Parathyroid adenoma (tissue), 2 donors: ENCODE data around the gene FDCSP.
"Not testable (repeated sequence)": the region's sequence is repeated elsewhere in the genome, so short reads cannot be mapped to it uniquely, and the experiment has no call there.

ENCODE experiments used
- H2AFZ ChIP-seq: fragments of 300-600 bp; sonication (generic); one replicate; pipeline ENCODE4 v1.7.0; 2017; ENCODE audit warnings: antibody characterized with exemption, mild to moderate bottlenecking
- H3K27ac ChIP-seq: fragments of 300-600 bp; sonication (generic); one replicate; pipeline ENCODE4 v1.7.0; 2017
- H3K27me3 ChIP-seq: fragments of 300-600 bp; sonication (generic); one replicate; pipeline ENCODE4 v1.7.0; 2017; ENCODE audit warnings: low read length; ENCODE audit not compliant: control insufficient read depth, insufficient read depth
- H3K36me3 ChIP-seq: fragments of 300-600 bp; sonication (generic); one replicate; pipeline ENCODE4 v1.7.0; 2017; ENCODE audit warnings: low read length; ENCODE audit not compliant: control insufficient read depth, insufficient read depth
- H3K4me1 ChIP-seq: fragments of 300-600 bp; sonication (generic); one replicate; pipeline ENCODE4 v1.7.0; 2017; ENCODE audit warnings: control low read depth
- H3K4me2 ChIP-seq: fragments of 300-600 bp; sonication (generic); one replicate; pipeline ENCODE4 v1.7.0; 2017; ENCODE audit warnings: low read length
- H3K4me3 ChIP-seq: fragments of 300-600 bp; sonication (generic); one replicate; pipeline ENCODE4 v1.7.0; 2017; ENCODE audit warnings: low read depth, low read length
- H3K79me2 ChIP-seq: fragments of 300-600 bp; sonication (generic); one replicate; pipeline ENCODE4 v1.7.0; 2017; ENCODE audit warnings: control low read depth
- H3K9ac ChIP-seq: fragments of 300-600 bp; sonication (generic); one replicate; pipeline ENCODE4 v1.7.0; 2017; ENCODE audit warnings: mild to moderate bottlenecking
- H3K9me3 ChIP-seq: fragments of 300-600 bp; sonication (generic); one replicate; pipeline ENCODE4 v1.7.0; 2017; ENCODE audit warnings: low read length; ENCODE audit not compliant: control insufficient read depth
- CTCF ChIP-seq: fragments of 300-600 bp; sonication (generic); IDR thresholded peaks from one replicate; pipeline ENCODE4 v1.7.0; 2017; ENCODE audit warnings: antibody characterized with exemption, mild to moderate bottlenecking
- donor health status: primary hyperparathyroidism.

Gene FDCSP

GRCh38 chr4:70203601-70204000 lies 22.3 kb upstream of the FDCSP start:
- Histone ChIP-seq H2AFZ (no peak overlapping the region), H3K4me2 (no peak overlapping the region), H3K9me3 (no peaks in the 10 kb centered on the region), H3K4me1 (peaks cover 2% of the 10 kb centered on the region), H3K27me3 (no peaks in the 10 kb centered on the region), H3K79me2 (no peaks in the 10 kb centered on the region), H3K9ac (no peak overlapping the region), H3K36me3 (no peaks in the 10 kb centered on the region), H3K4me3 (no peak overlapping the region), H3K27ac (no peak overlapping the region)
- TF ChIP-seq CTCF = no peak

DNA sequence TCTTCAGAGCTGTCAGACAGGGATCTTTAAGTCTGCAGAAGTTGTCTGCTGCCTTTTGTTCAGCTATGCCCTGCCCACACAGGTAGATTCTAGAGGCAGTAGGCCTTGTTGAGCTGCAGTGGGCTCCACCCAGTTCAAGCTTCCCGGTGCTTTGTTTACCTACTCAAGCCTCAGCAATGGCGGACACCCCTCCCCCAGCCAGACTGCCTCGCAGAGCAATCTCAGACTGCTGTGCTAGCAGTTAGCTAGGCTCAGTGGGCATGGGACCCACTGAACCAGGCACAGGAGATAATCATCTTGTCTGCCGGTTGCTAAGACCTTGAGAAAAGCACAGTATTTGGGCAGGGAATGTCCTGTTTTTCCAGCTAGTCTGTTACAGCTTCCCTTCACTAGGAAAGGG lies 13.2 kb upstream of the FDCSP start:
- H3K9me3 ChIP-seq, H3K4me1 ChIP-seq, H3K79me2 ChIP-seq, H3K4me2 ChIP-seq, H3K4me3 ChIP-seq, H3K27me3 ChIP-seq, H3K36me3 ChIP-seq, H3K27ac ChIP-seq, H3K9ac ChIP-seq: not testable (repeated sequence)
- peak overlapping the region; percentile 33 for H2AFZ ChIP-seq

DNA sequence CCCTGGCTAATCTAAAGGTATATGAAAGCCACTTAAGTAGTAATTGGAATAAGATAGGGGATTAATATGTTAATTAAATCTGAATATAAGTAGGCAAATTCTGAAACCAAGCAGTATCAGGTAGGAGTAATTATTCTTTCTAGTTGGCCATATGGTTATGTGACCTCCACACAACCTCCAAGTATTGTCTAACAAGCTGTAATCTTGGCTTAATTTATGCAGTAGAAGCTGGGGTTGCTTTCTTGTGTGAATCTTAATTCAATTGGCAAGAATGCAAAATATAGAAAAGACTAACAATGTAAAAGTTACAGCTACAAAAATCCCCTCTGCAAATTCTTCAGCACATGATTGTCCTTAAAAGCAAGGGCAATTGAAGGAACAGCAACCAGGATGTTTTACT lies 9.8 kb upstream of the FDCSP start:
- H3K4me1 ChIP-seq, H3K27ac ChIP-seq, H3K4me3 ChIP-seq, H3K27me3 ChIP-seq, H3K9me3 ChIP-seq, H3K9ac ChIP-seq, H3K36me3 ChIP-seq, H3K4me2 ChIP-seq, H3K79me2 ChIP-seq, H2AFZ ChIP-seq: not testable (repeated sequence)

GRCh38 chr4:70216550-70216949 lies 9.4 kb upstream of the FDCSP start:
- H3K79me2 ChIP-seq, H2AFZ ChIP-seq, H3K4me1 ChIP-seq, H3K9me3 ChIP-seq, H3K4me2 ChIP-seq, H3K9ac ChIP-seq, H3K27ac ChIP-seq, H3K4me3 ChIP-seq, H3K36me3 ChIP-seq, H3K27me3 ChIP-seq: not testable (repeated sequence)

- H3K9me3 ChIP-seq, H3K9ac ChIP-seq, H3K79me2 ChIP-seq: not testable (repeated sequence)
Observed at GRCh38 chr4:70221389-70221788, 4.5 kb upstream of the FDCSP start.

GRCh38 chr4:70221818-70222217 lies 4.1 kb upstream of the FDCSP start:
- H2AFZ ChIP-seq, H3K27me3 ChIP-seq, H3K79me2 ChIP-seq: not testable (repeated sequence)

More at GRCh38 chr4:70221389-70221788, 4.5 kb upstream of the FDCSP start:
- not testable (repeated sequence) for H3K4me2 ChIP-seq, H3K4me3 ChIP-seq, H3K36me3 ChIP-seq, H3K27ac ChIP-seq, H3K4me1 ChIP-seq, H3K27me3 ChIP-seq, H2AFZ ChIP-seq

GRCh38 chr4:70236125-70236524 lies 10.2 kb downstream of the FDCSP start:
- no peak overlapping the region for H3K4me2 ChIP-seq
- H3K27ac ChIP-seq = no peak overlapping the region
- H3K4me3 ChIP-seq = no peak overlapping the region
- H3K4me1 ChIP-seq = no peaks in the 10 kb centered on the region
- H2AFZ ChIP-seq = no peak overlapping the region
- H3K79me2 ChIP-seq = no peaks in the 10 kb centered on the region
- H3K27me3 ChIP-seq = no peaks in the 10 kb centered on the region
- no peak for TF ChIP-seq CTCF
- H3K9me3 ChIP-seq = no peaks in the 10 kb centered on the region
- H3K36me3 ChIP-seq = no peaks in the 10 kb centered on the region
- no peak overlapping the region for H3K9ac ChIP-seq

More at GRCh38 chr4:70221818-70222217, 4.1 kb upstream of the FDCSP start:
- not testable (repeated sequence) for H3K4me3 ChIP-seq, H3K9ac ChIP-seq, H3K9me3 ChIP-seq, H3K36me3 ChIP-seq, H3K4me1 ChIP-seq, H3K4me2 ChIP-seq, H3K27ac ChIP-seq
